DOHH2 (cell line): ENCODE results near the gene MGMT.

ENCODE experiments used
- H3F3A ChIP-seq: fragments of 200-600 bp; sonication (generic), shearing (Covaris generic); 2 replicates; pipeline ENCODE4 v1.6.0; 2016; ENCODE audit warnings: antibody characterized with exemption, mild to moderate bottlenecking; ENCODE audit not compliant: control insufficient read depth, insufficient read depth
- H3K27ac ChIP-seq: fragments of 200-600 bp; sonication (generic); 2 replicates; pipeline ENCODE4 v1.5.1; 2014; ENCODE audit warnings: low read depth, mild to moderate bottlenecking, low read length, moderate library complexity
- H3K27me3 ChIP-seq: fragments of 200-600 bp; sonication (generic); 2 replicates; pipeline ENCODE4 v1.6.1; 2014; ENCODE audit warnings: mild to moderate bottlenecking, low read length, mixed read lengths; ENCODE audit not compliant: control insufficient read depth
- H3K36me3 ChIP-seq: fragments of 200-600 bp; sonication (generic); 2 replicates; pipeline ENCODE4 v1.6.1; 2014; ENCODE audit warnings: mild to moderate bottlenecking, low read length, moderate library complexity, mixed read lengths; ENCODE audit not compliant: control insufficient read depth
- H3K4me1 ChIP-seq: fragments of 200-600 bp; sonication (generic); 2 replicates; pipeline ENCODE4 v1.6.1; 2014; ENCODE audit warnings: mild to moderate bottlenecking, low read length, mixed read lengths; ENCODE audit not compliant: control insufficient read depth
- H3K4me2 ChIP-seq: fragments of 200-600 bp; sonication (generic); 2 replicates; pipeline ENCODE4 v1.6.0; 2014; ENCODE audit warnings: mild to moderate bottlenecking, low read length, moderate library complexity
- H3K4me3 ChIP-seq: fragments of 200-600 bp; sonication (generic); 2 replicates; pipeline ENCODE4 v1.5.1; 2014; ENCODE audit warnings: mild to moderate bottlenecking, low read length, mixed read lengths
- H3K79me2 ChIP-seq: fragments of 200-600 bp; sonication (generic); 2 replicates; pipeline ENCODE4 v1.6.1; 2014; ENCODE audit warnings: mild to moderate bottlenecking, low read length, mixed read lengths; ENCODE audit not compliant: control insufficient read depth
- H3K9me2 ChIP-seq: fragments of 200-600 bp; sonication (generic); replicated peaks from 2 replicates; pipeline ENCODE4 v1.6.1; 2014; ENCODE audit warnings: mild to moderate bottlenecking, low read length, mixed read lengths; ENCODE audit not compliant: control insufficient read depth
- H3K9me3 ChIP-seq: fragments of 200-600 bp; sonication (generic); 2 replicates; pipeline ENCODE4 v1.6.1; 2014; ENCODE audit warnings: antibody characterized with exemption, low read length, mixed read lengths; ENCODE audit not compliant: control insufficient read depth, insufficient read depth
- H4K20me1 ChIP-seq: fragments of 200-600 bp; sonication (generic); 2 replicates; pipeline ENCODE4 v1.6.0; 2014; ENCODE audit warnings: low read depth, mild to moderate bottlenecking, antibody characterized with exemption, low read length, moderate library complexity; ENCODE audit not compliant: control insufficient read depth, insufficient read depth
- CTCF ChIP-seq: fragments of 200-600 bp; sonication (generic); IDR thresholded peaks from one replicate; pipeline ENCODE4 v1.5.1; 2014; ENCODE audit warnings: antibody characterized with exemption, mild to moderate bottlenecking, low read depth, low read length; ENCODE audit not compliant: poor library complexity, severe bottlenecking
- EZH2phosphoT487 ChIP-seq: fragments of 200-600 bp; sonication (generic); IDR thresholded peaks from 2 replicates; pipeline ENCODE4 v1.6.1; 2017; ENCODE audit warnings: borderline replicate concordance, mild to moderate bottlenecking, antibody characterized with exemption, low read length, moderate library complexity, mixed read lengths

The MGMT gene

GRCh38 chr10:129446183-129446581 lies 20.9 kb upstream of the MGMT start:
- no peak overlapping the region for H3K4me3 ChIP-seq
- H3K79me2 ChIP-seq, result no peaks in the 10 kb centered on the region
- H4K20me1 ChIP-seq, result no peaks in the 10 kb centered on the region
- no peak overlapping the region for H3K27ac ChIP-seq
- no peak overlapping the region for H3K4me2 ChIP-seq
- H3K27me3 ChIP-seq, result no peaks in the 10 kb centered on the region
- no peaks in the 10 kb centered on the region for H3K9me2 ChIP-seq
- H3K4me1 ChIP-seq, result no peaks in the 10 kb centered on the region
- no peaks in the 10 kb centered on the region for H3K36me3 ChIP-seq
- no peaks in the 10 kb centered on the region for H3F3A ChIP-seq
- no peaks in the 10 kb centered on the region for H3K9me3 ChIP-seq
- TF ChIP-seq EZH2phosphoT487 (no peak), CTCF (no peak)

GRCh38 chr10:129447486-129447885 lies 19.6 kb upstream of the MGMT start:
- H3K4me1 ChIP-seq, result no peaks in the 10 kb centered on the region
- H3K4me3 ChIP-seq, result no peak overlapping the region
- no peak for TF ChIP-seq EZH2phosphoT487
- TF ChIP-seq CTCF, result no peak
- no peaks in the 10 kb centered on the region for H3F3A ChIP-seq
- H3K27ac ChIP-seq, result no peak overlapping the region
- H4K20me1 ChIP-seq, result no peaks in the 10 kb centered on the region
- no peak overlapping the region for H3K4me2 ChIP-seq
- no peaks in the 10 kb centered on the region for H3K27me3 ChIP-seq
- no peaks in the 10 kb centered on the region for H3K79me2 ChIP-seq
- H3K36me3 ChIP-seq, result no peaks in the 10 kb centered on the region
- no peaks in the 10 kb centered on the region for H3K9me2 ChIP-seq
- H3K9me3 ChIP-seq, result no peaks in the 10 kb centered on the region

- no peaks in the 10 kb centered on the region for H3K4me1 ChIP-seq
- no peaks in the 10 kb centered on the region for H4K20me1 ChIP-seq
- no peaks in the 10 kb centered on the region for H3F3A ChIP-seq
- H3K79me2 ChIP-seq, result no peaks in the 10 kb centered on the region
- H3K9me2 ChIP-seq, result no peaks in the 10 kb centered on the region
- no peak overlapping the region for H3K4me3 ChIP-seq
- H3K4me2 ChIP-seq, result no peak overlapping the region
- H3K27ac ChIP-seq, result no peak overlapping the region
- H3K27me3 ChIP-seq, result no peaks in the 10 kb centered on the region
- no peaks in the 10 kb centered on the region for H3K36me3 ChIP-seq
- H3K9me3 ChIP-seq, result no peaks in the 10 kb centered on the region
- no peak for TF ChIP-seq CTCF
- no peak for TF ChIP-seq EZH2phosphoT487
Measured at GRCh38 chr10:129448086-129448485, 19.0 kb upstream of the MGMT start.

- Histone ChIP-seq H3K36me3 (no peaks in the 10 kb centered on the region), H3K9me2 (no peaks in the 10 kb centered on the region), H3K4me1 (no peaks in the 10 kb centered on the region), H3K27me3 (no peaks in the 10 kb centered on the region), H3K9me3 (no peaks in the 10 kb centered on the region), H3K27ac (no peak overlapping the region), H3K4me2 (no peak overlapping the region), H3K79me2 (no peaks in the 10 kb centered on the region), H4K20me1 (no peaks in the 10 kb centered on the region), H3F3A (no peaks in the 10 kb centered on the region), H3K4me3 (no peak overlapping the region)
- TF ChIP-seq EZH2phosphoT487 (no peak), CTCF (no peak)
Measured at GRCh38 chr10:129448539-129448938, 18.5 kb upstream of the MGMT start.
